Erythroblast (primary cell): ENCODE results near the gene MBTPS1.

Source experiments
- DNase-seq, 2 experiments: peaks; one replicate each; lab custom pipeline; 2025; lab: John Stamatoyannopoulos, UW
- GATA1 ChIP-seq: IDR thresholded peaks from 2 replicates; pipeline ENCODE4 v1.6.1; 2011; ENCODE audit warnings: low read depth, mild to moderate bottlenecking, control low read depth, low read length, moderate library complexity
- POLR2A ChIP-seq: IDR thresholded peaks from 2 replicates; pipeline ENCODE4 v1.6.1; 2011; ENCODE audit warnings: mild to moderate bottlenecking, low read length

Gene MBTPS1

GRCh38 chr16:84143081-84143480, 26.3 kb upstream of the MBTPS1 start:
- TF ChIP-seq GATA1, result no peak
- no peak for TF ChIP-seq POLR2A
- no peak for DNase-seq

GRCh38 chr16:84141143-84141670, 24.5 kb upstream of the MBTPS1 start:
- DNase-seq, result peak in 1 of 2 experiments; percentile 36
- TF ChIP-seq GATA1, result no peak
- TF ChIP-seq POLR2A, result no peak

- no peak for DNase-seq
- TF ChIP-seq GATA1 (no peak), POLR2A (no peak)
These were observed 23.0 kb upstream of the MBTPS1 start for GRCh38 chr16:84139628-84140258.

GRCh38 chr16:84138824-84139627, 22.3 kb upstream of the MBTPS1 start:
- TF ChIP-seq POLR2A (no peak), GATA1 (no peak)
- no peak for DNase-seq

- TF ChIP-seq POLR2A (no peak), GATA1 (no peak)
- DNase-seq, result no peak
These were observed 21.7 kb upstream of the MBTPS1 start for GRCh38 chr16:84138500-84138823.

GRCh38 chr16:84137769-84138357, 21.1 kb upstream of the MBTPS1 start:
- no peak for TF ChIP-seq POLR2A
- TF ChIP-seq GATA1, result no peak
- no peak for DNase-seq

GRCh38 chr16:84137287-84137686, 20.5 kb upstream of the MBTPS1 start:
- DNase-seq, result no peak
- TF ChIP-seq GATA1, result no peak

- DNase-seq, result no peak
- TF ChIP-seq GATA1, result no peak
- no peak for TF ChIP-seq POLR2A
These were observed 19.8 kb upstream of the MBTPS1 start for GRCh38 chr16:84136331-84137125.

GRCh38 chr16:84132527-84133285, 16.0 kb upstream of the MBTPS1 start:
- TF ChIP-seq POLR2A, result no peak
- no peak for TF ChIP-seq GATA1
- no peak for DNase-seq

- TF ChIP-seq GATA1 (no peak), POLR2A (no peak)
- no peak for DNase-seq
These were observed 14.4 kb upstream of the MBTPS1 start for GRCh38 chr16:84131117-84131516.

- no peak for DNase-seq
- TF ChIP-seq GATA1, result no peak
- TF ChIP-seq POLR2A, result no peak
These were observed 7.7 kb upstream of the MBTPS1 start for GRCh38 chr16:84124257-84125073.

GRCh38 chr16:84121007-84121406, 4.3 kb upstream of the MBTPS1 start:
- no peak for DNase-seq
- TF ChIP-seq POLR2A (no peak), GATA1 (no peak)

- TF ChIP-seq GATA1 (no peak), POLR2A (no peak)
- no peak for DNase-seq
These were observed 3.3 kb upstream of the MBTPS1 start for GRCh38 chr16:84120023-84120422.
